HG02943 (cell line): ENCODE data around the gene IL22RA2.
A peak's percentile ranks its signal among the peaks of the same experiment; 100 is the strongest.

Experiments used
- ATAC-seq: cut with Tn5 transposase; IDR thresholded peaks from one replicate; pipeline ENCODE4 v1.9.1; 2021; ENCODE audit warnings: mild to moderate bottlenecking, low read depth, moderate library complexity; ENCODE audit not compliant: unreplicated experiment

IL22RA2 gene

GRCh38 chr6:137097526-137097925 is 75.9 kb downstream of the IL22RA2 start:
- no peak for ATAC-seq

- no peak for ATAC-seq
These were observed 76.4 kb downstream of the IL22RA2 start for GRCh38 chr6:137097057-137097456.

GRCh38 chr6:137095651-137096238 is 77.7 kb downstream of the IL22RA2 start:
- ATAC-seq: peak; percentile 62

- ATAC-seq: no peak
These were observed 78.4 kb downstream of the IL22RA2 start for GRCh38 chr6:137095093-137095492.

GRCh38 chr6:137094411-137095008 is 78.9 kb downstream of the IL22RA2 start:
- ATAC-seq: no peak
